GM21367 (cell line): ENCODE measurements around the gene PLCL1.
"Not testable (repeated sequence)": the region's sequence is repeated elsewhere in the genome, so short reads cannot be mapped to it uniquely, and the experiment has no call there.

Source experiments
- ATAC-seq: cut with Tn5 transposase; IDR thresholded peaks from one replicate; pipeline ENCODE4 v1.9.1; 2021; ENCODE audit not compliant: unreplicated experiment

PLCL1 gene

DNA sequence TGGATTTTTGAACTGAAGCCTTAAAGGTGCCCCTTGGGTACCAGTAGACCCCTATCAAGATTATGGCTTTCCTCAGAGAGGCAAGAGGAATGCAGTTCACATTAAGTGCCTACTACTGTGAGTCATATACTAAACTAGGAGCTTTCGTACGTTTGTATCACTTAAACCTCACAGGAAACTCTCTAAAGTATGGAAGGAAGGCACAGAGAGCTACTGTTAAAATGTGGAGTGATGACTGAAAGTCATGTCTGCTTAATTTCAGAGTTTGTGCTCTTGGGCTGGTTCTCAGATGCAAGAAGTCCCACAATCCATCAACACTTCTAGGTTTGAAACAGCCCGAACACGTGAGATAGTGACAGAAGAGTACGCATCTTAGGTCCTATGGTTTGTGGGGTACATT is 4.7 kb downstream of the PLCL1 start:
- no peak for ATAC-seq

DNA sequence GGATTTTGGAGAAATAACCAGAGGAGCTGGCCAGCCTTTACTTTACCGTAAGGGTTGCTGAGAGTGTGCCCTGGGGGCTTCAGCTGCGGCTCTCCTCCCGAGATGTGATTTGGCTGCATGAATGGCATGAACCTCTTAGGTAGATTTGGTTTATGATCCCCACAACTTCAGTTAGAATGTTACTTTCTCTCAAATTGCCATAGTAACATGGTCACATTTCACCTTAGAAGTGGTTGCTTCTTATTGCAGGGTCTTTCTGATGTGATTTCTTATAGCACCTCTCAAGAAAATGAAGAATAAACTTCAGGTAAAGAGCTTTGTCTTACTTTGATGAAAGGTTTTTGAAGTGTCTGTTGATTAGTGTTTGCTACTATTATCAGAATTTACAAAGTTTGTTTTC is 5.6 kb downstream of the PLCL1 start:
- no peak for ATAC-seq

- no peak for ATAC-seq
These were observed 6.1 kb downstream of the PLCL1 start for GRCh38 chr2:197810491-197810890.

- ATAC-seq, result no peak
These were observed 8.8 kb downstream of the PLCL1 start for GRCh38 chr2:197813093-197813787.

DNA sequence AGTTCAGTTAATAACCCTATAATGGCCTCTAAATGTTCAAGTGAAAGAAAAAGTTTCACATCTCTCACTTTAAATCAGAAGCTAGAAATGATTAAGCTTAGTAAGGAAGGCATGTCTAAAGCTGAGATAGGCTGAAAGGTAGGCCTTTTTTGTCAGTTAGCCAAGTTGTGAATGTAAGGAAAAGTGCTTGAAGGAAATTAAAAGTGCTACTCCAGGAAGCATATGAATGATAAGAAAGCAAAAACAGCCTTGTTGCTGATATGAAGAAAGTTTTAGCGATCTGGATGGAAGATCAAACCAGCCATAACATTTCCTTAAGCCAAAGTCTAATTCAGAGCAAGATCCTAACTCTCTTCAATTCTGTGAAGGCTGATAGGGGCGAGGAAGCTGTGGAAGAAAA is 10.1 kb downstream of the PLCL1 start:
- no peak for ATAC-seq

- no peak for ATAC-seq
These were observed 17.3 kb downstream of the PLCL1 start for GRCh38 chr2:197821550-197822289.

GRCh38 chr2:197822333-197822732 is 17.9 kb downstream of the PLCL1 start:
- ATAC-seq, result no peak

- no peak for ATAC-seq
These were observed 23.2 kb downstream of the PLCL1 start for GRCh38 chr2:197827618-197828017.

DNA sequence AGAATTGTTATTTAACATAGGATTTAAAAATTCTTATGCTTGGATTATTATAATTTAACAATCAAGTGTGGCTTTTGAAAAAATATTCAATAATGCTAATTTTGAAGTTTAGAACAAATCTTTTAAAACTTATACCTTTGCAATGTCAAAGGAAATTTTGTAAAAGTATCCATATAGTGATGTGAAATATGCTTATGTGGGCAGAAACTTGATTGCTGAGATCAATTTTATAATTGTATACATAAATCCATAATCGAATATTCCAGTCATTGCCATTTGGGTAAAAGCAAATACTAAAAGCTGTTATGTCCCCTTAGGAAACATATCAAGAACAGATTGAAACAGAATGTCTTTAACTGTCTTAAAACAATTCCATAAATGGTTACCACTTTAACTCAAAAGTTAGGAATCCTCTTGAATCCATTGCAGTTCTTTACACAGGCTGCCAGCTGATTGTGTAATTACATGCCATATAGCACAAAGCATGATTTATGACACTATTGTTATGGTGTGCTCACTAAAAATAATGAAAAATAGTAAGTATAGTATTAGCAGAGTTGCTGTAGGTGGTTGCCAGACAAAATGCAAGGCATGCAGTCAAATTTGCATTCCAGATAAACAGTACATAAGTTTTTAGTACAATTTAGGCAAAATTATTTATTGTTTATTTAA is 24.2 kb downstream of the PLCL1 start:
- ATAC-seq, result no peak

DNA sequence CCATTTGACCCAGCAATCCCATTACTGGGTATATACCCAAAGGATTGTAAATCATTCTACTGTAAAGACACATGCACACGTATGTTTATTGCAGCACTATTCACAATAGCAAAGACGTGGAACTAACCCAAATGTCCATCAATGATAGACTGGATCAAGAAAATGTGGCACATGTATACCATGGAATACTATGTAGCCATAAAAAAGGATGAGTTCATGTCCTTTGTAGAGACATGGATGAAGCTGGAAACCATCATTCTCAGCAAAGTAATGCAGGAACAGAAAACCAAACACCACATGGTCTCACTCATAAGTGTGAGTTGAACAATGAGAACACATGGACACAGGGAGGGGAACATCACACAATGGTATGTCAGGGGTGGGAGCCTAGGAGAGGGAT is 30.4 kb downstream of the PLCL1 start:
- ATAC-seq, result not testable (repeated sequence)

DNA sequence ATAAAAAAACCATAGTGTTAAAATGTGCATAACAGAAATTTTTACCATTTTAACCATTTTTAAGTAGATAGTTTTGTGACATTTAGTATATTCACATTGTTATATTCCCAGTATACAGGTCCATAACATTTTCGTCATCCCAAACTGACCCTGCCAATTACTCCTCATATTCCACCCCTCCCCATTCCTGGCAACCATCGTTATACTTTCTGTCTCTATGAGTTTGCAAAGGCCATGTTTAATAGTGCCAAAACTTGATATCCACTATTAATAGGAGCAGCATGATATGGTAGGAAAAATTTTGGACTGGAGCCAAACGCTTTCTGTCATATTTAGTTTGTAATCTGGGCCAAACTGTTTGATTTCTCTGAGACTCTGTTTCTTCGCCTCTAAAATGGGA is 30.9 kb downstream of the PLCL1 start:
- no peak for ATAC-seq

GRCh38 chr2:197838036-197838435 is 33.6 kb downstream of the PLCL1 start:
- peak; percentile 99 for ATAC-seq

DNA sequence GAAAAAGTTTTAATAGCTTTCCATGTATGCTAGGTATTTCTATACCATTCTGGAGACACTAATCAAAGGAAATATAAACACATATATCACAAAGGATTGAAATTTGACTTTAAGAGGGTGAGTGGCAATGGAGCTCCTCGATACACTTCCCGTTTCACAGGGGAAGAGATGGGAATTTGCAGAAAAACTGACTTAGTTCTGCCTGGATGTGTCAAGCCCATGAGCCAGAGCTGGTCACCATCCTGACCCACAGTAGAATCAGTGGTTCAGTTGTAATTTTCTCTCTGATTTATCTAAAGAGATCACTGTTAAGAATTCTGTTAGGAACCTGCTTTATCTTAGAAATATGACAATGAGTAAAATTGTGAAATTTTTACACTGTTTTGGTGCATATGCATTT is 34.2 kb downstream of the PLCL1 start:
- ATAC-seq, result peak; percentile 3

GRCh38 chr2:197839327-197839726 is 34.9 kb downstream of the PLCL1 start:
- no peak for ATAC-seq

GRCh38 chr2:197839856-197840255 is 35.5 kb downstream of the PLCL1 start:
- ATAC-seq, result no peak

- no peak for ATAC-seq
These were observed 41.7 kb downstream of the PLCL1 start for GRCh38 chr2:197846128-197846527.

- no peak for ATAC-seq
These were observed 42.4 kb downstream of the PLCL1 start for GRCh38 chr2:197846777-197847176.

DNA sequence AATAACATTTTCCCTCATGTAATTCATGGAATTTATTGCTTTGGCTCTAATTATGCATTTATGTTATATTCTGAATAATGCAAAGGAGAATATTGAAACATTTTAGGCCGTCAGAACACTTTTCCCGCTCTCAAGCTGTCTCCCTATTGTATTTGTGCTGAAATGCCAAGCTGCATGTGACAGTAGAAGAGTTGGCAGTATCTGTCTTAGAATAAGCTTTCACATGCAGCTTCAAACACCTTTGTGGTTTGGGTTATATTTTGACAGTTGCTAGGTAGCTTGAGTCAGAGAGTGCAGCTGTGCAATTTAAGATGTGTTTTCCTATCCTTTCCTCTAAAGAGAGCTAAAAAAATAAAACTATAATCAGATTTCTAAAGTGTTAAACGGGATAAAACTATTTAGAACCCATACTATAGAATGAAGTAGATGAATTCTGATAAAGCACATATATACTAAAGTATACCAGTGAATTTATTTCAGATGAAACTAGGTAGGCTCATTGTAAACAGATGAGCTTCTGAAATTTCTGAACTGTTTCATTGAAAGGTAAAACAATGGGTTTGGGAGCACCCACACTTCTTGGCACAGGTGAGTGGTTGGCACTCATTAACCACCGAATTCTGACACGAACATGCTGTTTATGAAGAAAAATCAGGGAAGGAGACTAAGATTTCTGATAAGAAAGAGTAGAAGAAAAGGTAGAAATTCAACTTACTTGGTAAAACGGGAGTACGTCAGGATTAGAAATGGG is 43.4 kb downstream of the PLCL1 start:
- ATAC-seq, result no peak

GRCh38 chr2:197848602-197849001 is 44.2 kb downstream of the PLCL1 start:
- no peak for ATAC-seq

DNA sequence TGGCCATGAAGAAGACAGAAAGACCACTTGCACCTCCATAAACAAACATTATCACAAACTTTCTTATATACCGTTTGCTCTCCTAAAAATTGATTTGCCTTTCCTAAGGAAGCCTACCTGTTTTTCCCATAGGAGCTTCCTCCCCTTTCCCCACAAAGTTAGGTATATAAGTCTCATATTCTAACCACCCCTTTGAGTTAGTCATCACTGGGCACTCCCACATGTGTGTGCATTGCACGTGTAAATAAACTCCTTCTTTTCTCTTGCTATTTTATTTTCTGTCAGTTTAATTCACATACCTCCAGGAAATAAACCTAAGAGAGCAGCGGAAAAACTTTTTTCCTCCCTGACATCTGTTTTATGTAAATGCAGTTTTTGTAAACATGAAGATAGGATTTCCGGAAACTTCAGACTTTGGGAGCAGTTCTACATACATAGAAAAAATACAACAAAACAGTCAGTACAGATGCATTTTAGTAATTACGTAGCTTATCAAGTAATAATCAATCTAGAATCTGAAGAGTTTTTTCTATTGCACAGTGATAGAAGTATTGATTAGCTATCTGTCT is 46.6 kb downstream of the PLCL1 start:
- no peak for ATAC-seq

DNA sequence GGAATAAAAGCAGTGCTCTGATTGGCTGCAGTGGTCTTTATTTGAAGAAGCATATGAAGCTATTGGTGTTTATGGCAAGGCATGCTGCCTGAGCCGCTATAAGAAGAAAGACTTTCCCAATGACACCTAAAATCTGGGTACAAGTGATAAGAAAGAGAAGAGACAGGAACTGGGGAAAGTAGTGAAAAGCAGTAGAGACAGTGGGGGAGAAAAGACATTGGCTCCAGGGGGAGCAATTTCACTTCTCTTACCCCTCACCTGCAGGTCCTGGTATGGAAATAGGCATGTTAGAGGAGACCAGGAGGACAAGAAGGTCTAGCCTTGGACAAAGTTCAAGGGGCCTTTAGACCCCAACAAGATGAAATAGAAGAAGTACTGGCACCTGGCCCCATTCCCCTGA is 47.1 kb downstream of the PLCL1 start:
- peak; percentile 43 for ATAC-seq
